ENCODE data around the gene AGTR1. TPM values are rescaled to one million over a fixed set of nuclear protein-coding genes. Genes with fewer than 3 reads are reported as not detected.
A peak's percentile ranks its signal among the peaks of the same experiment; 100 is the strongest.

AGTR1 gene
- total RNA-seq, 1 donor from 2014 or later = 2.2 TPM

GRCh38 chr3:148716657-148717056 is 19.0 kb downstream of the AGTR1 start:
- no peak for DNase-seq
- intact Hi-C loops (cut with micrococcal nuclease) = loop anchor here (5.0 kb wide), 1 partner anchor 334 kb away; no protein-coding TSS in a partner anchor
- no peak for ATAC-seq

- intact Hi-C loops (cut with micrococcal nuclease) = loop anchor here (5.0 kb wide), 1 partner anchor 336 kb away; no protein-coding TSS in a partner anchor
- DNase-seq (no peak), ATAC-seq (no peak)
Measured at GRCh38 chr3:148717885-148718561, 20.3 kb downstream of the AGTR1 start.

- ATAC-seq (no peak), DNase-seq (no peak)
- intact Hi-C loops (cut with micrococcal nuclease) = loop anchor here (5.0 kb wide), 1 partner anchor 337 kb away; no protein-coding TSS in a partner anchor
Measured at GRCh38 chr3:148718982-148719862, 21.5 kb downstream of the AGTR1 start.

GRCh38 chr3:148720873-148721272 is 23.2 kb downstream of the AGTR1 start:
- DNase-seq (no peak), ATAC-seq (no peak)
- intact Hi-C loops (cut with micrococcal nuclease) = no loop called here

- no peak for DNase-seq
- intact Hi-C loops (cut with micrococcal nuclease) = no loop called here
- ATAC-seq = no peak
Measured at GRCh38 chr3:148723631-148724030, 25.9 kb downstream of the AGTR1 start.

GRCh38 chr3:148727231-148727630 is 29.5 kb downstream of the AGTR1 start:
- DNase-seq (no peak), ATAC-seq (no peak)
- intact Hi-C loops (cut with micrococcal nuclease) = no loop called here

- ATAC-seq (no peak), DNase-seq (no peak)
- intact Hi-C loops (cut with micrococcal nuclease) = no loop called here
Measured at GRCh38 chr3:148728753-148729152, 31.1 kb downstream of the AGTR1 start.

GRCh38 chr3:148729476-148730055 is 31.9 kb downstream of the AGTR1 start:
- DNase-seq = no peak
- intact Hi-C loops (cut with micrococcal nuclease) = no loop called here
- peak; percentile 58 for ATAC-seq

GRCh38 chr3:148730676-148731075 is 33.0 kb downstream of the AGTR1 start:
- DNase-seq = no peak
- intact Hi-C loops (cut with micrococcal nuclease) = no loop called here
- no peak for ATAC-seq

GRCh38 chr3:148735597-148735996 is 37.9 kb downstream of the AGTR1 start:
- no peak for DNase-seq
- intact Hi-C loops (cut with micrococcal nuclease) = no loop called here
- no peak for ATAC-seq

GRCh38 chr3:148736086-148736485 is 38.4 kb downstream of the AGTR1 start:
- DNase-seq (no peak), ATAC-seq (no peak)
- intact Hi-C loops (cut with micrococcal nuclease) = no loop called here

GRCh38 chr3:148737104-148737530 is 39.4 kb downstream of the AGTR1 start:
- ATAC-seq (no peak), DNase-seq (no peak)
- intact Hi-C loops (cut with micrococcal nuclease) = no loop called here

- DNase-seq (no peak), ATAC-seq (no peak)
- intact Hi-C loops (cut with micrococcal nuclease) = no loop called here
Measured at GRCh38 chr3:148739720-148740119, 42.0 kb downstream of the AGTR1 start.

GRCh38 chr3:148740291-148740690 is 42.6 kb downstream of the AGTR1 start:
- no peak for DNase-seq
- ATAC-seq = no peak
- intact Hi-C loops (cut with micrococcal nuclease) = no loop called here

GRCh38 chr3:148741219-148741618 is 43.5 kb downstream of the AGTR1 start:
- ATAC-seq (no peak), DNase-seq (no peak)
- intact Hi-C loops (cut with micrococcal nuclease) = no loop called here

- intact Hi-C loops (cut with micrococcal nuclease) = no loop called here
- DNase-seq = no peak
- no peak for ATAC-seq
Measured at GRCh38 chr3:148742118-148742517, 44.4 kb downstream of the AGTR1 start.

GRCh38 chr3:148746053-148746452 is 48.4 kb downstream of the AGTR1 start:
- intact Hi-C loops (cut with micrococcal nuclease) = no loop called here

GRCh38 chr3:148748283-148748682 is 50.6 kb downstream of the AGTR1 start:
- ATAC-seq = no peak
- no peak for DNase-seq
- intact Hi-C loops (cut with micrococcal nuclease) = no loop called here

More at GRCh38 chr3:148746053-148746452, 48.4 kb downstream of the AGTR1 start:
- no peak for DNase-seq
- ATAC-seq = no peak

GRCh38 chr3:148750296-148750695 is 52.6 kb downstream of the AGTR1 start:
- ATAC-seq = no peak
- intact Hi-C loops (cut with micrococcal nuclease) = no loop called here

GRCh38 chr3:148751461-148751860 is 53.8 kb downstream of the AGTR1 start:
- DNase-seq = no peak
- intact Hi-C loops (cut with micrococcal nuclease) = no loop called here
- no peak for ATAC-seq

More at GRCh38 chr3:148750296-148750695, 52.6 kb downstream of the AGTR1 start:
- no peak for DNase-seq

Measured in left ventricle myocardium superior (tissue), 1 donor.